ENCODE results near the gene CDH4. TPM values are rescaled to one million over a fixed set of nuclear protein-coding genes. Genes with fewer than 3 reads are reported as not detected.

The CDH4 gene
- total RNA-seq, 2 experiments from 2014 or later = not detected

- TF ChIP-seq EZH2phosphoT487 (IDR thresholded peaks at IDR 0.05; ENCODE audit: borderline replicate concordance, low read depth, low read length) = no peak
- no peak for TF ChIP-seq CTCF (conservative IDR thresholded peaks at IDR 0.05; ENCODE audit: low read length)
- H3K27ac ChIP-seq (ENCODE audit: low read depth, low read length, poor library complexity, severe bottlenecking) = no peak overlapping the region
- H3K79me2 ChIP-seq (ENCODE audit: insufficient read depth, low read depth, low read length) = no peaks in the 10 kb centered on the region
- no TSS peak for BruUV-seq (replicated peaks)
- no peak overlapping the region for H2AFZ ChIP-seq (ENCODE audit: low read length)
- no peak overlapping the region for H3K4me3 ChIP-seq (ENCODE audit: low read depth, low read length, poor library complexity, severe bottlenecking)
- H3K4me2 ChIP-seq (ENCODE audit: low read length) = no peak overlapping the region
- no peak for DNase-seq (ENCODE audit: low spot score)
- no peaks in the 10 kb centered on the region for H3K9me3 ChIP-seq (ENCODE audit: low read length)
- ChIA-PET POLR2A (no interaction called here), CTCF (ENCODE audit: unreplicated experiment) (no interaction called here)
- intact Hi-C loops (cut with micrococcal nuclease; ENCODE audit: unreplicated experiment) = loop anchor here (10.0 kb wide), 1 partner anchor 156 kb away; no protein-coding TSS in a partner anchor
- H4K20me1 ChIP-seq (ENCODE audit: insufficient read depth, low read length) = no peaks in the 10 kb centered on the region
- no peaks in the 10 kb centered on the region for H3K9me2 ChIP-seq (ENCODE audit: insufficient read depth, low read length)
- no peaks in the 10 kb centered on the region for H3K36me3 ChIP-seq (ENCODE audit: insufficient read depth, low read length)
- no peaks in the 10 kb centered on the region for H3K4me1 ChIP-seq (ENCODE audit: insufficient read depth, low read length, poor library complexity, severe bottlenecking)
These were observed 476.3 kb downstream of the CDH4 start for GRCh38 chr20:61728326-61728725.

- ChIA-PET CTCF (ENCODE audit: unreplicated experiment) (interaction anchor here (0.7 kb wide), 1 partner anchor 81 kb away, joined by 3 read pairs; no protein-coding TSS in a partner anchor), POLR2A (interaction anchor here (0.6 kb wide), 1 partner anchor 1020 kb away, joined by 3 read pairs; no protein-coding TSS in a partner anchor)
- Histone ChIP-seq H3K9me2 (ENCODE audit: insufficient read depth, low read length) (no peaks in the 10 kb centered on the region), H4K20me1 (ENCODE audit: insufficient read depth, low read length) (no peaks in the 10 kb centered on the region), H2AFZ (ENCODE audit: low read length) (no peak overlapping the region), H3K4me2 (ENCODE audit: low read length) (no peak overlapping the region), H3K27ac (ENCODE audit: low read depth, low read length, poor library complexity, severe bottlenecking) (no peak overlapping the region), H3K9me3 (ENCODE audit: low read length) (no peaks in the 10 kb centered on the region), H3K36me3 (ENCODE audit: insufficient read depth, low read length) (no peaks in the 10 kb centered on the region), H3K79me2 (ENCODE audit: insufficient read depth, low read depth, low read length) (no peaks in the 10 kb centered on the region), H3K4me1 (ENCODE audit: insufficient read depth, low read length, poor library complexity, severe bottlenecking) (no peaks in the 10 kb centered on the region), H3K4me3 (ENCODE audit: low read depth, low read length, poor library complexity, severe bottlenecking) (no peak overlapping the region)
- no peak for TF ChIP-seq CTCF (conservative IDR thresholded peaks at IDR 0.05; ENCODE audit: low read length)
- TF ChIP-seq EZH2phosphoT487 (IDR thresholded peaks at IDR 0.05; ENCODE audit: borderline replicate concordance, low read depth, low read length) = no peak
- no TSS peak for BruUV-seq (replicated peaks)
- intact Hi-C loops (cut with micrococcal nuclease; ENCODE audit: unreplicated experiment) = loop anchor here (10.0 kb wide), 1 partner anchor 156 kb away; no protein-coding TSS in a partner anchor
- DNase-seq (ENCODE audit: low spot score) = no peak
These were observed 477.0 kb downstream of the CDH4 start for GRCh38 chr20:61728786-61729770.

All from OCI-LY7 (cell line).